ENCODE data around the gene CCDC137.

DNA sequence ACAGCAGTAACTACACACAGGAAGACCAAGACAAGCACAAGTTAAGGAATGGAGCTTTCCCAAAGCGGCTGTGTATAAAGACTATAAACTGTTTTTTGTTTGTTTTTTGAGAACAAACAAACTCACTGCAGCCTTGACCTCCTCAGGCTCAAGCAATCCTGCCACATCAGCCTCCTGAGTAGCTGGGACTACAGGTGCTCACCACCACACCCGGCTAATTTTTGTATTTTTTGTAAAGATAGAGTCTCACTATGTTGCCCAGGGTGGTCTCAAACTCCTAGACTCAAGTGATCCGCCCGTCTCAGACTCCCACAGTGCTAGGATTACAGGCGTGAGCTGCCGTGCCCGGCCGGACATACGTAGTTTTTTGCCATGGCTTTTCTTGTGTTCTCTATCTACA, 6.1 kb upstream of the CCDC137 start:
- TF ChIP-seq SMC3 (IDR thresholded peaks at IDR 0.05; ENCODE audit: low read depth, low read length) (no peak), POLR2AphosphoS5 (IDR thresholded peaks at IDR 0.05; ENCODE audit: low read depth, low read length) (no peak), FOXM1 (IDR thresholded peaks at IDR 0.05; ENCODE audit: low read depth) (no peak), RCOR1 (IDR thresholded peaks at IDR 0.05; ENCODE audit: low read length) (no peak)
- TF ChIP-seq, protein P1, sequence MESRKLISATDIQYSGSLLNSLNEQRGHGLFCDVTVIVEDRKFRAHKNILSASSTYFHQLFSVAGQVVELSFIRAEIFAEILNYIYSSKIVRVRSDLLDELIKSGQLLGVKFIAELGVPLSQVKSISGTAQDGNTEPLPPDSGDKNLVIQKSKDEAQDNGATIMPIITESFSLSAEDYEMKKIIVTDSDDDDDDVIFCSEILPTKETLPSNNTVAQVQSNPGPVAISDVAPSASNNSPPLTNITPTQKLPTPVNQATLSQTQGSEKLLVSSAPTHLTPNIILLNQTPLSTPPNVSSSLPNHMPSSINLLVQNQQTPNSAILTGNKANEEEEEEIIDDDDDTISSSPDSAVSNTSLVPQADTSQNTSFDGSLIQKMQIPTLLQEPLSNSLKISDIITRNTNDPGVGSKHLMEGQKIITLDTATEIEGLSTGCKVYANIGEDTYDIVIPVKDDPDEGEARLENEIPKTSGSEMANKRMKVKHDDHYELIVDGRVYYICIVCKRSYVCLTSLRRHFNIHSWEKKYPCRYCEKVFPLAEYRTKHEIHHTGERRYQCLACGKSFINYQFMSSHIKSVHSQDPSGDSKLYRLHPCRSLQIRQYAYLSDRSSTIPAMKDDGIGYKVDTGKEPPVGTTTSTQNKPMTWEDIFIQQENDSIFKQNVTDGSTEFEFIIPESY (IDR thresholded peaks at IDR 0.05; ENCODE audit: borderline replicate concordance, low read depth): no peak
- TF ChIP-seq, protein P2, sequence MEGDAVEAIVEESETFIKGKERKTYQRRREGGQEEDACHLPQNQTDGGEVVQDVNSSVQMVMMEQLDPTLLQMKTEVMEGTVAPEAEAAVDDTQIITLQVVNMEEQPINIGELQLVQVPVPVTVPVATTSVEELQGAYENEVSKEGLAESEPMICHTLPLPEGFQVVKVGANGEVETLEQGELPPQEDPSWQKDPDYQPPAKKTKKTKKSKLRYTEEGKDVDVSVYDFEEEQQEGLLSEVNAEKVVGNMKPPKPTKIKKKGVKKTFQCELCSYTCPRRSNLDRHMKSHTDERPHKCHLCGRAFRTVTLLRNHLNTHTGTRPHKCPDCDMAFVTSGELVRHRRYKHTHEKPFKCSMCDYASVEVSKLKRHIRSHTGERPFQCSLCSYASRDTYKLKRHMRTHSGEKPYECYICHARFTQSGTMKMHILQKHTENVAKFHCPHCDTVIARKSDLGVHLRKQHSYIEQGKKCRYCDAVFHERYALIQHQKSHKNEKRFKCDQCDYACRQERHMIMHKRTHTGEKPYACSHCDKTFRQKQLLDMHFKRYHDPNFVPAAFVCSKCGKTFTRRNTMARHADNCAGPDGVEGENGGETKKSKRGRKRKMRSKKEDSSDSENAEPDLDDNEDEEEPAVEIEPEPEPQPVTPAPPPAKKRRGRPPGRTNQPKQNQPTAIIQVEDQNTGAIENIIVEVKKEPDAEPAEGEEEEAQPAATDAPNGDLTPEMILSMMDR (IDR thresholded peaks at IDR 0.05): no peak
